ENCODE measurements around the gene CSTF3.

GRCh38 chr11:33195462-33196173 is 34.3 kb upstream of the CSTF3 start:
- TF ChIP-seq CTCF (IDR thresholded peaks at IDR 0.05) (no peak), EP300 (IDR thresholded peaks at IDR 0.05) (peak in 1 of 2 donors; percentile 12)

Measured in tibial nerve (tissue), 4 donors.